ENCODE measurements around the gene UBE4A. TPM values are rescaled to one million over a fixed set of nuclear protein-coding genes. Genes with fewer than 3 reads are reported as not detected.
"Not testable (repeated sequence)": the region's sequence is repeated elsewhere in the genome, so short reads cannot be mapped to it uniquely, and the experiment has no call there.

UBE4A gene
- polyA plus RNA-seq, 1 of the 3 experiments (the other 2 are of a cell fraction): 7.7 TPM

DNA sequence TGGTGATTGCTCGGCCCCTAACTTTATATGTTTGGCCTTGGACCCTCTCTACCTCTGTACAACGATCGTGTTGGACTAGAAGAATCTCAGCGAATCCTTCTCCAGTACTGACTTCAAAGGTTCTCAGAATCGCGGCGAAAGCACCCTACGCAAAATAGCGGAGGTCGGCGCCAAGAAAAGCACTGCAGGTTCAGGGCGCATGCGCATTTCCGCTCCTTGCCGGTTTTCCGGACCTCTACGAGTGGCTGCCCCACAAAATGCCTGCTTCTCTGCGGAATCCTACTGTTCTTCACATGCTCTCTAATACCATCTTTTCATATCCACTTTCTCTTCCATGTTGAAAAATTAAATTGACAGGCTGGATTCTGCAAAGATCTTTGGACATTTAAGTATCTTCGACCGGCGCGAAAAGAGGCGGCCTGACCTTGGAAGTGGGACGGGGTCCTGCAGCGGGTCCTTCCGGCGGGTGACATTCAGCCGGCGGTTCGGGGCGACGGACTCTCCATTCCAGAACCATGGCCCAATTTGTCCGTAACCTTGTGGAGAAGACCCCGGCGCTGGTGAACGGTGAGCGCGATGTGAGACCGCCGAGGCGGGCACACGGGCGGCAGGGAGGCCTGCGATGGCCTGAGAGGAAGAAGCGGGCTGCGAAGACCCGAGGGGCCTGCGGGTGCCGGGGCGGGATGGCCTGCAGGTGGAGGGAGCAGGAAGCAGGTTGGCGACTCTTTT is 41.9 kb downstream of the UBE4A start, which contains the start of gene ATP5MG (continued):
- TF ChIP-seq, protein P1, sequence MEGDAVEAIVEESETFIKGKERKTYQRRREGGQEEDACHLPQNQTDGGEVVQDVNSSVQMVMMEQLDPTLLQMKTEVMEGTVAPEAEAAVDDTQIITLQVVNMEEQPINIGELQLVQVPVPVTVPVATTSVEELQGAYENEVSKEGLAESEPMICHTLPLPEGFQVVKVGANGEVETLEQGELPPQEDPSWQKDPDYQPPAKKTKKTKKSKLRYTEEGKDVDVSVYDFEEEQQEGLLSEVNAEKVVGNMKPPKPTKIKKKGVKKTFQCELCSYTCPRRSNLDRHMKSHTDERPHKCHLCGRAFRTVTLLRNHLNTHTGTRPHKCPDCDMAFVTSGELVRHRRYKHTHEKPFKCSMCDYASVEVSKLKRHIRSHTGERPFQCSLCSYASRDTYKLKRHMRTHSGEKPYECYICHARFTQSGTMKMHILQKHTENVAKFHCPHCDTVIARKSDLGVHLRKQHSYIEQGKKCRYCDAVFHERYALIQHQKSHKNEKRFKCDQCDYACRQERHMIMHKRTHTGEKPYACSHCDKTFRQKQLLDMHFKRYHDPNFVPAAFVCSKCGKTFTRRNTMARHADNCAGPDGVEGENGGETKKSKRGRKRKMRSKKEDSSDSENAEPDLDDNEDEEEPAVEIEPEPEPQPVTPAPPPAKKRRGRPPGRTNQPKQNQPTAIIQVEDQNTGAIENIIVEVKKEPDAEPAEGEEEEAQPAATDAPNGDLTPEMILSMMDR (IDR thresholded peaks at IDR 0.05): peak; percentile 26; the same call in 1 of the 2 replicates

DNA sequence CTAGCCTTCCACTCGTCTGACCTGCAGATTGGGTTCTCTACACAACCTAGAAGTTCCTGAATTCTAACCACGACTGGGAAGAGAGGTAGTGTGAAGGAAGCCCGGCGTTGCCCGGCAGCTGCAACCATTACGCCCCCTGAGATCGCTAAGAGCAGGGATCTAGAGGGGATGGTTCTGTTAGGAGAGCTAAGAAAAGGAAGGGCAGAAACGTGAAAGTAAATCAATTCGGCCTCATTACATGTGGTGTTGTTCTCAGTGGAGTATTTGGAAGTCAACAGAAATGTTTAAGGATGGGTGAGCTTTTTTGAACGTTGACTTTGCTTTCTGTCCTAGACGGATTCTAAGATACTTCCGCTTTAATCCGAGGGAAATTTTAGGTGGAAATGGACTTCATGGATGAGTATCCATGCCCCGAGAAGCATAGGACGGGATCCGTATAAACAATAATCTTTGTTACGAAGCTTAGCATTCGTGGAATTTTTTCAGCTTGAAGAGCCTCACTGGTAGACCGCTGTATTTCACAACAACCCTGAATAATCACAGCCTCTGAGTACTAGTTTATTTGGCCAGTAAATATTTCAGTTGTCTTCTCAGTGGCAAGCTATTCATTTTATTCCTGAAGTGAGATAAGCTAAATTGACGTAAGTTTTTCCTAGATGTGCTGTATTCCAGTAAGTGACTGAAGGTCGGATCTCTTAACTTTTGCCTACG is 42.6 kb downstream of the UBE4A start:
- peaks cover 26 to 48% of the 10 kb centered on the region in 2 experiments for H3K36me3 ChIP-seq (replicated peaks in 1 of 2; ENCODE audit: control insufficient read depth in 1 of 2, insufficient read depth in 2 of 2, low read length in 1 of 2)
- peak overlapping the region; percentile 62 for H3K4me2 ChIP-seq
- peaks cover 57% of the 10 kb centered on the region for H3K79me2 ChIP-seq (ENCODE audit: insufficient read depth)
- H3K9me2 ChIP-seq: no peaks in the 10 kb centered on the region
- WGBS (ENCODE audit: low lambda C conversion rate): 2% methylated on average over 22 of the region's 22 CpGs
- peak overlapping the region; percentile 92 for H2AFZ ChIP-seq (ENCODE audit: low read depth)
- no peaks in the 10 kb centered on the region for H3K9me3 ChIP-seq
- H3K27me3 ChIP-seq (ENCODE audit: insufficient read depth): no peaks in the 10 kb centered on the region
- CTCF ChIA-PET: interaction anchor here (0.7 to 1.8 kb wide), 5 partner anchors 11 to 97 kb away, joined by 3 to 5 read pairs (median 4); no protein-coding TSS in a partner anchor
- peak overlapping the region; percentile 86 for H3K9ac ChIP-seq
- peak overlapping the region; percentile 78 to 93; a peak in 3 of 4 replicates for H3K27ac ChIP-seq (ENCODE audit: low read depth in 2 of 2, low read length in 1 of 2)
- peaks cover 38% of the 10 kb centered on the region; the same call in 1 of the 2 replicates for H4K20me1 ChIP-seq (ENCODE audit: insufficient read depth)
- 0 out of 2 replicates have a peak, but pooled peaks have one; percentile 1 for TF ChIP-seq FOXJ3 (CRISPR knock-in tag; IDR thresholded peaks at IDR 0.05)
- TF ChIP-seq, protein P1 (IDR thresholded peaks at IDR 0.05): peak; percentile 1; the same call in 1 of the 2 replicates
- no peak for TF ChIP-seq GATA2 (CRISPR knock-in tag; IDR thresholded peaks at IDR 0.05)
- TF ChIP-seq, protein P2, sequence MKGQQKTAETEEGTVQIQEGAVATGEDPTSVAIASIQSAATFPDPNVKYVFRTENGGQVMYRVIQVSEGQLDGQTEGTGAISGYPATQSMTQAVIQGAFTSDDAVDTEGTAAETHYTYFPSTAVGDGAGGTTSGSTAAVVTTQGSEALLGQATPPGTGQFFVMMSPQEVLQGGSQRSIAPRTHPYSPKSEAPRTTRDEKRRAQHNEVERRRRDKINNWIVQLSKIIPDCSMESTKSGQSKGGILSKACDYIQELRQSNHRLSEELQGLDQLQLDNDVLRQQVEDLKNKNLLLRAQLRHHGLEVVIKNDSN (IDR thresholded peaks at IDR 0.05; ENCODE audit: borderline replicate concordance, low read depth): no peak
- 0 out of 2 replicates have a peak, but pooled peaks have one; percentile 3 for TF ChIP-seq RAD21 (IDR thresholded peaks at IDR 0.05; ENCODE audit: low read length)
- no peak for TF ChIP-seq TEAD4 (IDR thresholded peaks at IDR 0.05; ENCODE audit: borderline replicate concordance, insufficient read depth)
- H3K4me1 ChIP-seq (ENCODE audit: control insufficient read depth in 1 of 2, insufficient read depth in 2 of 2, low read depth in 1 of 2, low read length in 1 of 2): peaks cover 8 to 14% of the 10 kb centered on the region in 2 experiments; a peak in 3 of 4 replicates
- no peak for DNase-seq
- H3K4me3 ChIP-seq (ENCODE audit: low read depth in 2 of 2, low read length in 1 of 2): peak overlapping the region; percentile 84 to 96
- POLR2A ChIA-PET: interaction anchor here (0.6 to 1.7 kb wide), 4 partner anchors 20 to 34 kb away, joined by 3 to 5 read pairs (median 4); partner anchors contain the start of gene KMT2A
- peaks cover 23% of the 10 kb centered on the region for H3F3A ChIP-seq (replicated peaks; ENCODE audit: insufficient read depth)

DNA sequence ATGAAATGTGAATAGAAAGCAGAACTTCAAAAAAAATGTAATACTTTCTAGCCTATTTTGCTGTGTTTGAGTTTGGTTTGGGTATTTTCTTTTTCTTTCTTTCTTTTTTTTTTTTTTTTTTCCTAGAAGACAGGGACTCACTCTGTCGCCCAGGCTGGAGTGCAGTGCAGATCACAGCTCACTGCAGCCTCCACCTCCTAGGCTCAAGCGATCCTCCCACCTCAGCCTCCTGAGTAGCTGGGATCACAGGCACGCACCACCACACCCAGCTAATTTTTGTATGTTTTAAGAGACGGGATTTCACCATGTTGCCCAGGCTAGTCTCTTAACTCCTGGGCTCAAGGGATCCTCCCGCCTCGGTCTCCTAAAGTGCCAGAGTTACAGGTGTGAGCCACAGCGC is 43.2 kb downstream of the UBE4A start:
- Histone ChIP-seq H3K36me3 (replicated peaks in 1 of 2; ENCODE audit: control insufficient read depth in 1 of 2, insufficient read depth in 2 of 2, low read length in 1 of 2) (peaks cover 29 to 44% of the 10 kb centered on the region in 2 experiments), H3K9ac (peak overlapping the region; percentile 86), H3K4me3 (ENCODE audit: low read depth in 2 of 2, low read length in 1 of 2) (peak overlapping the region; percentile 84 to 96), H3K4me1 (ENCODE audit: control insufficient read depth in 1 of 2, insufficient read depth in 2 of 2, low read depth in 1 of 2, low read length in 1 of 2) (peaks cover 8 to 14% of the 10 kb centered on the region in 2 experiments; a peak in 3 of 4 replicates), H4K20me1 (ENCODE audit: insufficient read depth) (peaks cover 38% of the 10 kb centered on the region; the same call in 1 of the 2 replicates), H3K4me2 (peak overlapping the region; percentile 62), H3K27ac (ENCODE audit: low read depth in 2 of 2, low read length in 1 of 2) (peak overlapping the region in 1 of 2 experiments; percentile 78; a peak in 1 of 4 replicates), H3F3A (replicated peaks; ENCODE audit: insufficient read depth) (peaks cover 26% of the 10 kb centered on the region), H3K79me2 (ENCODE audit: insufficient read depth) (peaks cover 63% of the 10 kb centered on the region)
- ChIA-PET POLR2A (interaction anchor here (0.6 to 1.7 kb wide), 3 partner anchors 20 to 32 kb away, joined by 3 to 4 read pairs (median 4); no protein-coding TSS in a partner anchor), CTCF (interaction anchor here (0.8 to 1.8 kb wide), 4 partner anchors 11 to 97 kb away, joined by 3 to 5 read pairs (median 4); no protein-coding TSS in a partner anchor)
- not testable (repeated sequence) for H3K27me3 ChIP-seq (ENCODE audit: insufficient read depth); H3K9me3 ChIP-seq; DNase-seq; H3K9me2 ChIP-seq; H2AFZ ChIP-seq (ENCODE audit: low read depth)
- 70% methylated on average over 7 of the region's 7 CpGs for WGBS (ENCODE audit: low lambda C conversion rate)

Measured in SK-N-SH (cell line).